Measurements from ENCODE around the gene IL2RA. TPM values are rescaled to one million over a fixed set of nuclear protein-coding genes. Genes with fewer than 3 reads are reported as not detected.
A peak's percentile ranks its signal among the peaks of the same experiment; 100 is the strongest.

Gene IL2RA
- not detected in 2 replicates for polyA plus RNA-seq (2013)

DNA sequence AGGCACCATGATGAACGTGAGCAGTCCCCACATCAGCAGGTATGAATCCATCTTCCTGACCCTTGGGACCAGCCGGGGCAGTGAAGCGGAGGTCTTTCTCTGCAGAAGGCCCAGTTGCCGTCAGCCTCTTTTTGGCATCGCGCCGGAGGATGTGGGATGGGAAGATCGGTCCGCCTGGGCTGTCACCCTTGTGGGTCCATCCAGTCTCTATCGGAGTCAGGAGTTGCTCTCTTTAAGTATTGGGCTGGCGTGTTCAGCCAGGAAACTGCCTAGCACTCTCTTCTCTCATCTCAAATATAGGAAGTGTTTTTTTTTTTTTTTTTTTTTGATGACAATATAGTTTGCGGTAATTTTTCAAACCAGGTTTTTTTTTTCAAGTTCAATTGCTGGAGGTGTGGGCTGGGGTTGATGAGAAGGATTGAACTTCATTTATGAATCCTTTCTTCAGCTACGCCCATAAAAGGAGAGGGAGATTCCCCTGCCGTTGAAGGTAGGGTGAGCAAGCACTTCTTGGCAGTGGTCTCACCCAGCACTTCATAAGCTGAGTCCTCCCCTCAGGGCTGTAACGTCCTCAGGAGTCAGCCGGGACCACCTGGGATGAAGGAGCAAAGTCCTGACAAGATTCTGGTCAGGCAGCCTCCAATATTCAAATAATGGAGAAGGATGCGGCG, at the start of gene IL2RA:
IL2RA (minus strand) TSS at position 267 of the 671 bp plus-strand sequence; CDS start at position 51, 216 bp downstream.
- no peak within 1 kb of the TSS for H3K4me3 ChIP-seq (ENCODE audit: low read depth, low read length)
- no peaks in the 10 kb centered on the region for H3K36me3 ChIP-seq (ENCODE audit: control insufficient read depth in 1 of 2, insufficient read depth in 2 of 2, low read length in 2 of 2)
- no peaks in the 10 kb centered on the region for H3K79me2 ChIP-seq (ENCODE audit: control insufficient read depth, insufficient read depth, low read length, poor library complexity)
- H3K18ac ChIP-seq (ENCODE audit: low read length): no peak within 1 kb of the TSS
- H3K4ac ChIP-seq (ENCODE audit: low read depth, low read length): no peak within 1 kb of the TSS
- H2AFZ ChIP-seq (ENCODE audit: insufficient read depth, low read length, poor library complexity): no peak within 1 kb of the TSS
- H2BK12ac ChIP-seq (ENCODE audit: low read length): no peak within 1 kb of the TSS
- H3K4me1 ChIP-seq (ENCODE audit: control insufficient read depth in 1 of 2, insufficient read depth in 2 of 2, low read length in 2 of 2): no peaks in the 10 kb centered on the region
- H3K9ac ChIP-seq (ENCODE audit: low read length): no peak within 1 kb of the TSS
- no peak within 1 kb of the TSS for H3K4me2 ChIP-seq (ENCODE audit: low read length)
- DNase-seq: no peak
- H3K23ac ChIP-seq (ENCODE audit: low read length): no peak within 1 kb of the TSS
- H4K8ac ChIP-seq (ENCODE audit: low read depth, low read length): no peak within 1 kb of the TSS
- no CpG with 5 or more reads among the region's 18 CpGs for WGBS (ENCODE audit: extremely low coverage, insufficient coverage, insufficient read length)
- H3K9me3 ChIP-seq (ENCODE audit: insufficient read depth, low read depth, low read length): no peaks in the 10 kb centered on the region
- H3K79me1 ChIP-seq (ENCODE audit: low read length): no peaks in the 10 kb centered on the region
- H3K27me3 ChIP-seq (ENCODE audit: insufficient read depth, low read length): no peaks in the 10 kb centered on the region
- no peak within 1 kb of the TSS for H2BK5ac ChIP-seq (ENCODE audit: low read depth, low read length, poor library complexity)
- H2AK5ac ChIP-seq (ENCODE audit: low read length): no peak within 1 kb of the TSS
- no peak within 1 kb of the TSS for H3K27ac ChIP-seq (ENCODE audit: low read depth, low read length)
- no peak within 1 kb of the TSS for H3K14ac ChIP-seq (ENCODE audit: low read length)
- no peak within 1 kb of the TSS for H4K91ac ChIP-seq (ENCODE audit: low read depth, low read length)
- H2BK120ac ChIP-seq (ENCODE audit: insufficient read depth, low read length, poor library complexity): no peak within 1 kb of the TSS
- H4K12ac ChIP-seq (ENCODE audit: low read depth, low read length): no peak within 1 kb of the TSS

DNA sequence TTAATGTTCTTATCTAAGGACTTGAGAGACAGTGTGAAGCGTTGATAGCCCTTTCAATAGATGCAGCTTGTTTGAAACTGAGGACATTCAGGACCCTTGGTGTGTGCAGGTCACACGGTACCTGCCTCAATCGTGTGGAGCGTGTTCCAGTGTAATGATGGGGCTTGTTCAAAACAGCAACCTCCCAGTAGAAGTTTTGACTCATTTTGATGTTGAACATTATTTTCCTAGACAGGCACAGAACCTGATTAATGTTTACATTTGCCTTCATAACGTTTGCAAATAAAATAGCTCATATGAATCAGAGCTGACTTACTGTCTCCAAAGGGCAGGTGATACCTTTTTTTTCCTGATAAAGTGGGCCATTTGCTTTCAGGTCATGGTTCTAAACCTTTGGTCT, 48.0 kb upstream of the IL2RA start:
- Histone ChIP-seq H3K18ac (ENCODE audit: low read length) (no peak overlapping the region), H3K9ac (ENCODE audit: low read length) (no peak overlapping the region), H3K27ac (ENCODE audit: low read depth, low read length) (no peak overlapping the region), H3K4me2 (ENCODE audit: low read length) (no peak overlapping the region), H3K4me3 (ENCODE audit: low read depth, low read length) (no peak overlapping the region), H3K27me3 (ENCODE audit: insufficient read depth, low read length) (no peaks in the 10 kb centered on the region), H4K8ac (ENCODE audit: low read depth, low read length) (no peak overlapping the region), H3K36me3 (ENCODE audit: control insufficient read depth in 1 of 2, insufficient read depth in 2 of 2, low read length in 2 of 2) (peaks cover 25 to 52% of the 10 kb centered on the region in 2 experiments), H3K4me1 (ENCODE audit: control insufficient read depth in 1 of 2, insufficient read depth in 2 of 2, low read length in 2 of 2) (no peaks in the 10 kb centered on the region), H2AK5ac (ENCODE audit: low read length) (no peak overlapping the region), H3K79me1 (ENCODE audit: low read length) (no peaks in the 10 kb centered on the region), H3K4ac (ENCODE audit: low read depth, low read length) (no peak overlapping the region), H3K79me2 (ENCODE audit: control insufficient read depth, insufficient read depth, low read length, poor library complexity) (no peaks in the 10 kb centered on the region), H4K12ac (ENCODE audit: low read depth, low read length) (no peak overlapping the region), H2BK120ac (ENCODE audit: insufficient read depth, low read length, poor library complexity) (no peak overlapping the region), H2BK12ac (ENCODE audit: low read length) (no peak overlapping the region), H4K91ac (ENCODE audit: low read depth, low read length) (no peak overlapping the region), H3K14ac (ENCODE audit: low read length) (no peak overlapping the region), H3K9me3 (ENCODE audit: insufficient read depth, low read depth, low read length) (no peaks in the 10 kb centered on the region), H2BK5ac (ENCODE audit: low read depth, low read length, poor library complexity) (no peak overlapping the region), H2AFZ (ENCODE audit: insufficient read depth, low read length, poor library complexity) (no peak overlapping the region), H3K23ac (ENCODE audit: low read length) (no peak overlapping the region)
- WGBS (ENCODE audit: extremely low coverage, insufficient coverage, insufficient read length): no CpG with 5 or more reads among the region's 5 CpGs
- no peak for DNase-seq

DNA sequence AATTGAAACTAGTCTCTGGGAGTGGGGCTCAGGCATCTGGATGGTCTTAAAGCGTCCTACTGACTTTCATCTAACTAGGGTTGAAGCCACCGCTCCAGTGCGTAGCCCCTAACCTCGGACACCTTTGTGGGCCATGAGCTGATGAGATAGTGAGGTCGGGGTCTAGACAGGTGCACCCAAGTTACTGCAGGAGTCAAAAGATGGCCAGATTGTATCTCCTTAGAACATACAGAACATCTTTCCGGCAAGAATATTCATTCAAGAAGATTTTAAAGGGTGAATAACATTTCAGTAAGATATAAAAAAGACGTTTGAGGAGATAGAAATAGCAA, 47.2 kb upstream of the IL2RA start:
- no peak overlapping the region for H4K91ac ChIP-seq (ENCODE audit: low read depth, low read length)
- H3K4me2 ChIP-seq (ENCODE audit: low read length): no peak overlapping the region
- H3K9me3 ChIP-seq (ENCODE audit: insufficient read depth, low read depth, low read length): no peaks in the 10 kb centered on the region
- no peaks in the 10 kb centered on the region for H3K4me1 ChIP-seq (ENCODE audit: control insufficient read depth in 1 of 2, insufficient read depth in 2 of 2, low read length in 2 of 2)
- no peaks in the 10 kb centered on the region for H3K79me2 ChIP-seq (ENCODE audit: control insufficient read depth, insufficient read depth, low read length, poor library complexity)
- H3K36me3 ChIP-seq (ENCODE audit: control insufficient read depth in 1 of 2, insufficient read depth in 2 of 2, low read length in 2 of 2): peaks cover 25 to 50% of the 10 kb centered on the region in 2 experiments
- H3K9ac ChIP-seq (ENCODE audit: low read length): no peak overlapping the region
- no peak overlapping the region for H2BK120ac ChIP-seq (ENCODE audit: insufficient read depth, low read length, poor library complexity)
- H4K12ac ChIP-seq (ENCODE audit: low read depth, low read length): no peak overlapping the region
- no peak for DNase-seq
- H4K8ac ChIP-seq (ENCODE audit: low read depth, low read length): no peak overlapping the region
- H3K4me3 ChIP-seq (ENCODE audit: low read depth, low read length): no peak overlapping the region
- H2BK5ac ChIP-seq (ENCODE audit: low read depth, low read length, poor library complexity): no peak overlapping the region
- no peak overlapping the region for H3K23ac ChIP-seq (ENCODE audit: low read length)
- H2BK12ac ChIP-seq (ENCODE audit: low read length): no peak overlapping the region
- no peak overlapping the region for H3K14ac ChIP-seq (ENCODE audit: low read length)
- H3K27me3 ChIP-seq (ENCODE audit: insufficient read depth, low read length): no peaks in the 10 kb centered on the region
- 100% methylated on average over 1 of the region's 7 CpGs for WGBS (ENCODE audit: extremely low coverage, insufficient coverage, insufficient read length)
- no peak overlapping the region for H3K4ac ChIP-seq (ENCODE audit: low read depth, low read length)
- no peak overlapping the region for H2AK5ac ChIP-seq (ENCODE audit: low read length)
- no peak overlapping the region for H3K18ac ChIP-seq (ENCODE audit: low read length)
- H3K27ac ChIP-seq (ENCODE audit: low read depth, low read length): no peak overlapping the region
- H2AFZ ChIP-seq (ENCODE audit: insufficient read depth, low read length, poor library complexity): no peak overlapping the region
- no peaks in the 10 kb centered on the region for H3K79me1 ChIP-seq (ENCODE audit: low read length)

DNA sequence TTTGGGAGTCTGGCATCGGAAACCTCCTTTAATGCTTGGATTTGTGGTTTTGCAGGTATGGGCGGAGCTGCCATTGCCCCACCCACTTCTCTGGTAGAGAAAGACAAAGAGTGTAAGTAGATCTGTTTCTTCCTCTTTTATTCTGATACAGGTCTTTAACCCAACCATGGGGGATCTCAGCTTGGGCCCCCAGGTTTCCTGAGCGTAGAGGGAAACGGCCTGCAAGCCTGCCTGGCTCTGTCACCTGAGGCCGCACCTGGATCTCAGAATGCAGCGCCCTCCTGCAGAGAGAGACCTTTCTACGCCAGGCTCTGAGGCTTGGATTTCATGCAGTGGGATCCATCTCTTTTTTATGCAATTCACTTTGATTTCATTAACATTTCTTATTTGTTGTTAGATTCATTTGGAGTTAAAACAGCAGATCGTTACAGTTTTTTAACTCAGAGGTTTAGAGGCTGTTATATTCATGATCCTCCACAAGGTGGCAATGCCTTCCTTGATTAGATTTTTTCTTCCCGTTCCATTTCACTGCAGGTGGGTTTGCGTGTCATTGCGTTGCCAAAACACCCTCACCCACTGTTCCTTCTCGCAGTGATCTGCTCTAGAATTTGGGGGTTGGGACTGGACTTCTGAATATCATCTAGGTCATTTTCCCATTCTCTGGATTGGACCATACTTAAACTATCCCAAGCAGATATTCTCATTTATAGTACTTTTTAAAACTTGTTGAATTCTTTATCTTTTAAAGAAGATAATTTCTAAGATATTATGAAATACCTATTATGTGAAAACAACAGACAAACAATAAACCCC, 46.7 kb upstream of the IL2RA start:
- Histone ChIP-seq H2AK5ac (ENCODE audit: low read length) (no peak overlapping the region), H3K4ac (ENCODE audit: low read depth, low read length) (no peak overlapping the region), H2BK5ac (ENCODE audit: low read depth, low read length, poor library complexity) (no peak overlapping the region), H3K79me1 (ENCODE audit: low read length) (no peaks in the 10 kb centered on the region), H3K4me3 (ENCODE audit: low read depth, low read length) (no peak overlapping the region), H3K27me3 (ENCODE audit: insufficient read depth, low read length) (no peaks in the 10 kb centered on the region), H3K79me2 (ENCODE audit: control insufficient read depth, insufficient read depth, low read length, poor library complexity) (no peaks in the 10 kb centered on the region), H3K23ac (ENCODE audit: low read length) (no peak overlapping the region), H3K14ac (ENCODE audit: low read length) (no peak overlapping the region), H4K8ac (ENCODE audit: low read depth, low read length) (no peak overlapping the region), H2AFZ (ENCODE audit: insufficient read depth, low read length, poor library complexity) (no peak overlapping the region), H2BK12ac (ENCODE audit: low read length) (no peak overlapping the region), H2BK120ac (ENCODE audit: insufficient read depth, low read length, poor library complexity) (no peak overlapping the region), H3K9me3 (ENCODE audit: insufficient read depth, low read depth, low read length) (no peaks in the 10 kb centered on the region), H3K9ac (ENCODE audit: low read length) (no peak overlapping the region), H3K18ac (ENCODE audit: low read length) (no peak overlapping the region), H4K91ac (ENCODE audit: low read depth, low read length) (no peak overlapping the region), H3K4me2 (ENCODE audit: low read length) (no peak overlapping the region), H4K12ac (ENCODE audit: low read depth, low read length) (no peak overlapping the region), H3K27ac (ENCODE audit: low read depth, low read length) (no peak overlapping the region), H3K4me1 (ENCODE audit: control insufficient read depth in 1 of 2, insufficient read depth in 2 of 2, low read length in 2 of 2) (no peaks in the 10 kb centered on the region), H3K36me3 (ENCODE audit: control insufficient read depth in 1 of 2, insufficient read depth in 2 of 2, low read length in 2 of 2) (peaks cover 25 to 50% of the 10 kb centered on the region in 2 experiments)
- no CpG with 5 or more reads among the region's 12 CpGs for WGBS (ENCODE audit: extremely low coverage, insufficient coverage, insufficient read length)
- DNase-seq: peak in 1 of 2 donors; percentile 64
